Endothelial cell of umbilical vein (primary cell): ENCODE data around the gene STON2. TPM values are rescaled to one million over a fixed set of nuclear protein-coding genes. Genes with fewer than 3 reads are reported as not detected.

ENCODE experiments used
- BruUV-seq: library from RNA; stranded (reverse); fragments of 400-500 nt; replicated peaks from 2 replicates; lab custom pipeline; 2021; lab: Mats Ljungman, UMichigan
- CTCF ChIA-PET: fragments of 300-600, 350-600 bp; sonication (Branson Sonifier 250); formaldehyde crosslinking; loops from one replicate; lab custom pipeline; 2021; ENCODE audit warnings: antibody characterized with exemption, inconsistent platforms; lab: Charles Lee
- POLR2A ChIA-PET: fragments of 300-600, 350-600 bp; sonication (Branson Sonifier 250); formaldehyde crosslinking; loops from one replicate; lab custom pipeline; 2021; ENCODE audit warnings: antibody characterized with exemption, inconsistent platforms; lab: Charles Lee
- DNase-seq: peaks from one replicate; pipeline ENCODE4 v3.0.0-alpha.2; 2011; ENCODE audit warnings: low read depth, low spot score
- FAIRE-seq: peaks from 2 replicates; lab custom pipeline; 2011; peaks lifted over from hg19 to GRCh38; lab: Jason Lieb, UNC
- H2AFZ ChIP-seq: 2 replicates; pipeline ENCODE4 v1.6.0; 2012; ENCODE audit warnings: low read depth, low read length, control low read depth, inconsistent platforms
- H3K27ac ChIP-seq: 2 replicates; pipeline ENCODE4 v1.5.1; 2011; ENCODE audit warnings: low read depth, mild to moderate bottlenecking, control low read depth, low read length, moderate library complexity; ENCODE audit not compliant: insufficient read depth
- H3K27me3 ChIP-seq, 2 experiments: 2 replicates each; pipeline versions ENCODE4 v1.6.0 to v1.6.1; 2011; ENCODE audit warnings: low read length in 2 of 2, mixed read lengths in 1 of 2; ENCODE audit not compliant: control insufficient read depth in 2 of 2, insufficient read depth in 2 of 2
- H3K36me3 ChIP-seq, 2 experiments: 2 replicates in 1 of 2; 3 replicates in 1 of 2; pipeline ENCODE4 v1.5.1; 2011; ENCODE audit warnings: low read length in 2 of 2, mild to moderate bottlenecking in 1 of 2, moderate library complexity in 1 of 2; ENCODE audit not compliant: control insufficient read depth in 2 of 2, insufficient read depth in 2 of 2; ENCODE audit errors: extremely low read depth in 1 of 2
- H3K4me1 ChIP-seq: 3 replicates; pipeline ENCODE4 v1.5.1; 2011; ENCODE audit warnings: mild to moderate bottlenecking, low read length; ENCODE audit not compliant: control insufficient read depth, insufficient read depth; ENCODE audit errors: extremely low read depth
- H3K4me2 ChIP-seq: 2 replicates; pipeline ENCODE4 v1.6.1; 2011; ENCODE audit warnings: low read length, control low read depth, mixed read lengths; ENCODE audit not compliant: insufficient read depth
- H3K4me3 ChIP-seq, 3 experiments: fragments of 200-600 bp in 1 of 3; sonication (generic), shearing (Covaris generic) in 1 of 3; replicated peaks in 1 of 3; 2 replicates each; pipeline ENCODE4 v1.5.1; 2011 to 2016; ENCODE audit warnings: control low read depth in 3 of 3, low read length in 3 of 3, mild to moderate bottlenecking in 2 of 3, inconsistent platforms in 1 of 3, low read depth in 1 of 3, moderate library complexity in 1 of 3; ENCODE audit not compliant: insufficient read depth in 1 of 3
- H3K79me2 ChIP-seq: 2 replicates; pipeline ENCODE4 v1.6.0; 2012; ENCODE audit warnings: low read length, inconsistent platforms; ENCODE audit not compliant: control insufficient read depth, insufficient read depth
- H3K9ac ChIP-seq: replicated peaks from 2 replicates; pipeline ENCODE3; 2011; ENCODE audit warnings: low read length, control low read depth; ENCODE audit not compliant: insufficient read depth; ENCODE audit errors: extremely low read depth
- H3K9me1 ChIP-seq: replicated peaks from 3 replicates; pipeline ENCODE4 v1.6.0; 2011; ENCODE audit warnings: mild to moderate bottlenecking, low read length; ENCODE audit not compliant: control insufficient read depth, insufficient read depth; ENCODE audit errors: extremely low read depth
- H3K9me3 ChIP-seq: replicated peaks from 2 replicates; pipeline ENCODE4 v1.5.1; 2012; ENCODE audit warnings: low read length, inconsistent platforms; ENCODE audit not compliant: control insufficient read depth, insufficient read depth
- H4K20me1 ChIP-seq: replicated peaks from 2 replicates; pipeline ENCODE3; 2011; ENCODE audit warnings: mild to moderate bottlenecking, low read length; ENCODE audit not compliant: control insufficient read depth, insufficient read depth; ENCODE audit errors: extremely low read depth
- CTCF ChIP-seq, 2 donors: IDR thresholded peaks; 1 replicate in 1 of 2; 2 replicates in 1 of 2; pipeline ENCODE4 v1.5.1; 2011; ENCODE audit warnings: low read length in 2 of 2, mild to moderate bottlenecking in 2 of 2, moderate library complexity in 2 of 2, control low read depth in 1 of 2, inconsistent platforms in 1 of 2, low read depth in 1 of 2; ENCODE audit not compliant: insufficient read depth in 1 of 2; ENCODE audit errors: extremely low read depth in 1 of 2
- EZH2 ChIP-seq: IDR thresholded peaks from 2 replicates; pipeline ENCODE4 v1.6.1; 2012; ENCODE audit warnings: borderline replicate concordance, low read depth, mild to moderate bottlenecking, moderate library complexity, low read length, inconsistent platforms; ENCODE audit not compliant: severe bottlenecking
- FOS ChIP-seq: IDR thresholded peaks from 2 replicates; pipeline ENCODE4 v1.6.1; 2011; ENCODE audit warnings: mild to moderate bottlenecking, low read length, moderate library complexity, borderline replicate concordance; ENCODE audit not compliant: insufficient read depth
- GATA2 ChIP-seq: IDR thresholded peaks from 2 replicates; pipeline ENCODE4 v1.7.0; 2011; ENCODE audit warnings: low read depth, mild to moderate bottlenecking, moderate library complexity, mixed read lengths, low read length; ENCODE audit not compliant: insufficient read length, insufficient read depth
- JUN ChIP-seq: IDR thresholded peaks from 2 replicates; pipeline ENCODE4 v1.6.1; 2011; ENCODE audit warnings: borderline replicate concordance, low read depth; ENCODE audit not compliant: insufficient read length, insufficient read depth
- MAX ChIP-seq: IDR thresholded peaks from 2 replicates; pipeline ENCODE4 v1.6.1; 2011; ENCODE audit not compliant: insufficient read depth, insufficient read length
- MYC ChIP-seq: IDR thresholded peaks from one replicate; pipeline ENCODE4 v1.6.1; 2011; ENCODE audit warnings: mild to moderate bottlenecking, low read depth, low read length
- POLR2A ChIP-seq: IDR thresholded peaks from 2 replicates; pipeline ENCODE4 v1.6.1; 2012; ENCODE audit warnings: low read depth, mild to moderate bottlenecking, control low read depth, low read length
- POLR2AphosphoS5 ChIP-seq: IDR thresholded peaks from 2 replicates; pipeline ENCODE4 v1.6.1; 2012; ENCODE audit warnings: low read depth, mild to moderate bottlenecking, control low read depth, low read length, moderate library complexity; ENCODE audit not compliant: insufficient read depth
- dilution Hi-C: fragments of 300-500 bp; cut with MboI; formaldehyde crosslinking; loops from one replicate; pipeline ENCODE4 v1.15.0; 2019; ENCODE audit warnings: low sequenced_read_pairs; ENCODE audit not compliant: extremely low pct_ligation_motif_present
- intact Hi-C: fragments of 100-400 bp; cut with micrococcal nuclease; formaldehyde crosslinking; loops from one replicate; pipeline ENCODE4 v1.10.0; 2022
- polyA plus RNA-seq, 4 experiments: library from polyadenylated mRNA; depleted of rRNA in 3 of 4; stranded (reverse) in 3 of 4; unstranded in 1 of 4; fragments of >200 nt; gene quantifications; 2 replicates each; pipeline versions ENCODE4 v1.2.1 to v1.2.3, GENCODE V29; 2011 to 2012; ENCODE audit warnings: missing spikeins in 1 of 4
- total RNA-seq: library from RNA; stranded (reverse); gene quantifications from 2 replicates; pipeline ENCODE4 v1.2.3, GENCODE V29; 2021

Gene STON2
- total and polyA plus RNA-seq, 2 donors (not counting 3 experiments of a cell fraction or from before 2014, with no cell fraction given): not detected

DNA sequence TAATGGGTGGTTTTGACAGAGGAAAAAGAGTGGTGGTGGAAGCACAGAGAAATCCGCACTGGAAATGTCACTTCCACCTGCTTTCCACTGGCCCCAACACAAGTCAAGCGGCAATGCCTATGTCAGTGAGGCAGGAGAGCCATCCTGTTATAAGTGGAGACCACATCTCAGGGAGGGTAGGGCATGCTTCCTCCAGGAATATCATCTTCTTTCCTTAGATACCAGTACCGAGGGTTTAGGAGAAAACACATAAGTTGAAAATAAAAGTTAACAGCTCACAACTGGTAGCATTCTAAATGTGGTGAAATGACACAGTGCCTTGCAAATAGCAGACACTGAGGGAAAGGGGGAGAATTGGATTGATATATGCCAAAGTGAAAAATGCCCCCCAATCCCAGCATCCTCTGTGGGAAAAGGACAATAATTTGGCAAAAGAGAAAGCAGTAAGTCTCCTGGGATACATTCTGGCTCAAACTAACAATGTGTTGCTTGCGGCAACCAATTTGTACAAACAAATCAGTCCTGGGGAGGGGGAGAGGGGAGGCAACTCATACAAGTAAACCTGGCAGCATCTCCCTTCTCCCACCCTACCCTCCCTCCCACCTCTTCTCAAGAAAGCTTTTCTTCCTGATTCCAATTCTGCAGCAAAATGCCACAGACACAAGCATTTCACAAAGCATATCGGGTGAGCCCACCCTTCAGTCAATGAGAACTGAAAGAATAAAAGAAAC is 57.1 kb downstream of the STON2 start:
- TF ChIP-seq EZH2 (no peak), GATA2 (no peak), POLR2AphosphoS5 (no peak), MAX (no peak), FOS (no peak), POLR2A (no peak), MYC (no peak), JUN (no peak), CTCF (IDR thresholded peaks at IDR 0.05; ENCODE audit: extremely low read depth in 1 of 2, insufficient read depth in 1 of 2, low read depth in 1 of 2, low read length in 2 of 2) (no peak)
- Histone ChIP-seq H3K9me1 (no peaks in the 10 kb centered on the region), H3K79me2 (no peaks in the 10 kb centered on the region), H3K4me3 (no peak overlapping the region), H3K9ac (no peak overlapping the region), H3K27me3 (no peaks in the 10 kb centered on the region), H2AFZ (no peak overlapping the region), H3K4me1 (no peaks in the 10 kb centered on the region), H3K9me3 (no peaks in the 10 kb centered on the region), H3K4me2 (no peak overlapping the region), H3K36me3 (no peaks in the 10 kb centered on the region), H3K27ac (no peak overlapping the region), H4K20me1 (no peaks in the 10 kb centered on the region)
- no peak for DNase-seq
- no TSS peak for BruUV-seq
- intact Hi-C loops: no loop called here
- CTCF ChIA-PET: no interaction called here
- no peak for FAIRE-seq
- dilution Hi-C loops: no loop called here
- POLR2A ChIA-PET: no interaction called here
